ENCODE results near the gene EGFL7.

GRCh38 chr9:136623016-136623841 is 39.5 kb upstream of the EGFL7 start:
- no peak for TF ChIP-seq CTCF (IDR thresholded peaks at IDR 0.05)
- no peak for TF ChIP-seq POLR2A (IDR thresholded peaks at IDR 0.05)
